ENCODE measurements around the gene LARGE1.

Gene LARGE1

GRCh38 chr22:33553493-33553892, 366.8 kb downstream of the LARGE1 start:
- no peak for TF ChIP-seq CTCF (IDR thresholded peaks at IDR 0.05; ENCODE audit: low read depth, low read length)
- H3K4me3 ChIP-seq (ENCODE audit: low read depth, low read length): no peak overlapping the region

GRCh38 chr22:33544707-33545106, 375.6 kb downstream of the LARGE1 start:
- H3K4me3 ChIP-seq (ENCODE audit: low read depth, low read length): no peak overlapping the region
- no peak for TF ChIP-seq CTCF (IDR thresholded peaks at IDR 0.05; ENCODE audit: low read depth, low read length)

- H3K4me3 ChIP-seq (ENCODE audit: low read depth, low read length): no peak overlapping the region
- no peak for TF ChIP-seq CTCF (IDR thresholded peaks at IDR 0.05; ENCODE audit: low read depth, low read length)
Observed at GRCh38 chr22:33542722-33543121, 377.6 kb downstream of the LARGE1 start.

- TF ChIP-seq CTCF (IDR thresholded peaks at IDR 0.05; ENCODE audit: low read depth, low read length): no peak
- no peak overlapping the region for H3K4me3 ChIP-seq (ENCODE audit: low read depth, low read length)
Observed at GRCh38 chr22:33542153-33542552, 378.1 kb downstream of the LARGE1 start.

- H3K4me3 ChIP-seq (ENCODE audit: low read depth, low read length): no peak overlapping the region
- no peak for TF ChIP-seq CTCF (IDR thresholded peaks at IDR 0.05; ENCODE audit: low read depth, low read length)
Observed at GRCh38 chr22:33539902-33540751, 380.1 kb downstream of the LARGE1 start.

- H3K4me3 ChIP-seq (ENCODE audit: low read depth, low read length): no peak overlapping the region
- no peak for TF ChIP-seq CTCF (IDR thresholded peaks at IDR 0.05; ENCODE audit: low read depth, low read length)
Observed at GRCh38 chr22:33539202-33539901, 380.9 kb downstream of the LARGE1 start.

GRCh38 chr22:33538277-33538885, 381.9 kb downstream of the LARGE1 start:
- no peak overlapping the region for H3K4me3 ChIP-seq (ENCODE audit: low read depth, low read length)
- TF ChIP-seq CTCF (IDR thresholded peaks at IDR 0.05; ENCODE audit: low read depth, low read length): no peak
